ENCODE results near the gene CACNA1S.

CACNA1S gene

DNA sequence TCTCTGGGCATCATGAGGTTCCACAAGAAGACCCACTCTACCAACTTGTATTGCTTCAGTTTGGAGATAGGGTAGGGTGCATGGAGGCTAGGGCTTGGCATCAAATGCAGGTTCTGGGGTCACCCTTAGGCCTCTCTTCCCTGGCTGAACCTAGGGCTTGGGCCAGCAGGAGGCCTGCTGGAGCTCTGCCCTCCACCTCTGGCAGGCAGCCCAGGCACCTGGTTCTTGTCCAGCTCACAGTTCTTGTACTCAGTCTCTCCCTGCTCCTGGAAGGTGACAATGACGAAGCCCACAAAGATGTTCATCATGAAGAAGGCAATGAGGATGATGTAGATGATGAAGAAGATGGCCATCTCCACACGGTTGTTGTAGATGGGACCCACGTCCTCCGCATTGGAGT, 51.2 kb downstream of the CACNA1S start:
- ChIA-PET POLR2A (no interaction called here), CTCF (no interaction called here)
- no peak for DNase-seq (ENCODE audit: low read depth, low spot score)
- H3K4me3 ChIP-seq (ENCODE audit: low read depth, low read length), result no peak overlapping the region
- TF ChIP-seq CTCF (IDR thresholded peaks at IDR 0.05; ENCODE audit: insufficient read depth, low read length, missing control alignments), result no peak

DNA sequence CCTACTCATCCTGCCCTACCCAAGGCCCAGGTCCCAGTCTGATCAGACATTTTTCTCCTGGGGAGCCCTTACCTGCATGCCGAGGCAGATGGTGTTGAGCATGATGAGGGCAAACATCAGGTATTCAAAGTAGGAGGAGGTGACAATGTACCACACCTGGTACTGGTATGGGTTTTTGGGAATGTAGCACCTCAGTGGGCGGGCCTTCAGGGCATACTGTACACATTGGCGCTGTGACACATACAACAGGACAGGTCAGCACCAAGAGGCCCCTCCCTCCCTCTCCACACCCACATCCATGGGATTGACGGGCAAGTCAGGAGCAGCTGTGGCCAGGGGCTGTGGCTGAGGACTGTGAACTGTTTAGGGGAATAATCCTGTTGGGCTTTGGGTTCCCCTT, 51.6 kb downstream of the CACNA1S start:
- DNase-seq (ENCODE audit: low read depth, low spot score), result no peak
- no peak for TF ChIP-seq CTCF (IDR thresholded peaks at IDR 0.05; ENCODE audit: insufficient read depth, low read length, missing control alignments)
- no peak overlapping the region for H3K4me3 ChIP-seq (ENCODE audit: low read depth, low read length)
- CTCF ChIA-PET, result no interaction called here
- POLR2A ChIA-PET, result no interaction called here

DNA sequence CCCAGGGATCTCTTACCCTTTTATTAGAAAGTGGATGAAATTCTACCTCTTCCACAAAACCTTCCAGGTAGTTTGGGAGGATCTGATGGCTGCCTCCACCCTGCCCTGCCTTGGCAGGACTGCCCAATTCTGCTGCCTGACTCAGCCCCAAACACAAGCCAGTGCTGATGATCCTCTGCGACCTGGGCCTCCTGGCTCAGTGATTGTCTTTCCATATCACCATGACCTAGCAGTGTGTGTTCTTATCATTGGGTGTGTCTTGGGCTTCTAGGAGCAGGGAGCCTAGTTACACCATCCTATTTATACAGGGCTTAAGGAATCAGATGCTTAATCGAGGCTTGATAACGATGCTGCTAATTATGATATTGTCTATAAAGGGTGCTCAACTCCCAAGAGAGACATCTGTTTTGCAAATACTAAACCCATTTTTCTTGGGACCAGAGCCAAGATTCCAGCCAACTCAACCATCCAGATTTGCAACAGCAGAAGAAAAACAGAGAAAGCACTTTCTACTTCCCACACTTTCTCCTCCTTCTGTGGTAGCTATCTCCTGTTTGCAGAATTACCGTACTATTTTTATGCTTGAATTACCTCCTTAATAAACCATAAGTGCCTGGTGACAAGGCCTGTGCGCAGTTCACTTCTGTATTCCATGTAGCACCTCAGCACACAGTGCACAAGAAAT, 52.2 kb downstream of the CACNA1S start:
- no peak for DNase-seq (ENCODE audit: low read depth, low spot score)
- POLR2A ChIA-PET, result no interaction called here
- H3K4me3 ChIP-seq (ENCODE audit: low read depth, low read length), result no peak overlapping the region
- TF ChIP-seq CTCF (IDR thresholded peaks at IDR 0.05; ENCODE audit: insufficient read depth, low read length, missing control alignments), result no peak
- CTCF ChIA-PET, result interaction anchor here (1.8 to 3.0 kb wide), 2 partner anchors 16 to 88 kb away, joined by 6 to 8 read pairs; no protein-coding TSS in a partner anchor

GRCh38 chr1:201059401-201059800, 52.8 kb downstream of the CACNA1S start:
- TF ChIP-seq CTCF (IDR thresholded peaks at IDR 0.05; ENCODE audit: insufficient read depth, low read length, missing control alignments), result no peak
- ChIA-PET CTCF (interaction anchor here (1.1 to 3.0 kb wide), 3 partner anchors 15 to 87 kb away, joined by 4 to 8 read pairs (median 6); no protein-coding TSS in a partner anchor), POLR2A (no interaction called here)
- H3K4me3 ChIP-seq (ENCODE audit: low read depth, low read length), result no peak overlapping the region
- DNase-seq (ENCODE audit: low read depth, low spot score), result no peak

- DNase-seq (ENCODE audit: low read depth, low spot score), result no peak
- TF ChIP-seq CTCF (IDR thresholded peaks at IDR 0.05; ENCODE audit: insufficient read depth, low read length, missing control alignments), result no peak
- ChIA-PET CTCF (interaction anchor here (0.7 to 1.7 kb wide), 5 partner anchors 10 to 82 kb away, joined by 3 to 5 read pairs (median 3); no protein-coding TSS in a partner anchor), POLR2A (no interaction called here)
- no peak overlapping the region for H3K4me3 ChIP-seq (ENCODE audit: low read depth, low read length)
Measured at GRCh38 chr1:201054091-201054543, 58.1 kb downstream of the CACNA1S start.

- CTCF ChIA-PET, result interaction anchor here (1.1 to 10.0 kb wide), 4 partner anchors 9 to 81 kb away, joined by 3 to 75 read pairs (median 4); no protein-coding TSS in a partner anchor
Measured at GRCh38 chr1:201053155-201053860, 58.9 kb downstream of the CACNA1S start.

More at GRCh38 chr1:201053155-201053860, 58.9 kb downstream of the CACNA1S start:
- POLR2A ChIA-PET, result no interaction called here
- no peak for TF ChIP-seq CTCF (IDR thresholded peaks at IDR 0.05; ENCODE audit: insufficient read depth, low read length, missing control alignments)
- no peak overlapping the region for H3K4me3 ChIP-seq (ENCODE audit: low read depth, low read length)
- no peak for DNase-seq (ENCODE audit: low read depth, low spot score)
